Medulla oblongata (tissue), 1 donor: Measurements from ENCODE around the gene SFTPD.
A peak's percentile ranks its signal among the peaks of the same experiment; 100 is the strongest.
"Not testable (repeated sequence)": the region's sequence is repeated elsewhere in the genome, so short reads cannot be mapped to it uniquely, and the experiment has no call there.

Experiments used
- DNase-seq: peaks from one replicate; pipeline ENCODE4 v3.0.0-alpha.2; 2015; ENCODE audit errors: extremely low spot score

Gene SFTPD

DNA sequence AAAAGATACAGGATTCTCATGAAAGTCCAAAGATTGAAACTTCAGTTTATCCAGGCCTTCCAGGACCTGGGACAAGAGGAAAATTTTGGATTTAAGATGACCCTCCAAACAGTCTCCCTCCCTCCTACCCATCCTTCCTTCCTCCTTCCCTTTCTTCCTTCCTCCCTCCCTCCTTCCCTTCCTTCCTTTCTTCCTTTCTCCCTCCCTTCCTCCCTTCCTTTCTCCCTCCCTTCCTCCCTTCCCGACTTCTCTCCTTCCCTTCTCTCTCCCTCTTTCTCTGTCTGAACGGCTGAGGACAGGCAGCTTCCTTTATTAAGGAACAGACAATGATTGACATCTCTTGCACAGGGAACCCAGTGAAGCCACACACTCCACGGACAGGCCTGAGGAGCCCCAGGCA lies 23.3 kb downstream of the SFTPD start:
- DNase-seq: no peak

DNA sequence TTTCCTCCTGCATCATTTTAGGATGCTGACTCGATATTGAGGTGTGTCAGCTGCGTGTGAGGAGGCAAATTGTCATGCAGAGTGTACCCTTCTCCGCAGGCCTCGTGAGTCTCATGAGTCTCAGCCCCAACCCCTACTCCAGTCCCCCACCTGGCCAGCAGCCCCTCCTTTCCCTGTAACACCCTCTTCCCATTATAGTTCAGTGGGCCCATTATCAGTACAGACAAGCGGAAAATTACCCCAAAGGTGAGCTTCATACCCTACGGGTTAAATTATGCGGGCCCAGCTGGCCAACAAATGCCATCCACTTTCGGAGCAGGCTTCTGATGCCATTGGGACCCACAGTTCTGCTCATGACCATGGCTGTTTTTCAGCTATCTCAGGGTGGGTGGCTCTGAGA lies 25.2 kb downstream of the SFTPD start:
- DNase-seq: no peak

DNA sequence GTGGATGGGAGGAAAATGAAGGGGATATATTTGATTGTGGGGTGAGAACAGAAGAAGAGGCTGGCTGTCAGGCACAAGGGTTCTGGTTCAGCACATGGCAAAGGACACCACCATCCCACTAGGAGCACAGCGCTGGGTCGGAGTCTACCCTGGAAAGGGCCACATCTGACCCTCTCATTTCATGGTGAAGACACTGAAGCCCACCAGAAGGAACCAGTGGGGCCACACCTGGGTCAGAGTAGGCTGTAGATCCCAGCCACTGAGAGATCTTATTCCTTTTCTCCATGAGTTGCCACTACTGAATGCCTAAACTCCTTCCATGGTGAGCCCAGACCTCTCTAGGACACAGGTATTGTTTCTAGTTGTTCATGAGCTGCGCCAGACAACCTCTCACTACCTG lies 25.8 kb downstream of the SFTPD start:
- no peak for DNase-seq

DNA sequence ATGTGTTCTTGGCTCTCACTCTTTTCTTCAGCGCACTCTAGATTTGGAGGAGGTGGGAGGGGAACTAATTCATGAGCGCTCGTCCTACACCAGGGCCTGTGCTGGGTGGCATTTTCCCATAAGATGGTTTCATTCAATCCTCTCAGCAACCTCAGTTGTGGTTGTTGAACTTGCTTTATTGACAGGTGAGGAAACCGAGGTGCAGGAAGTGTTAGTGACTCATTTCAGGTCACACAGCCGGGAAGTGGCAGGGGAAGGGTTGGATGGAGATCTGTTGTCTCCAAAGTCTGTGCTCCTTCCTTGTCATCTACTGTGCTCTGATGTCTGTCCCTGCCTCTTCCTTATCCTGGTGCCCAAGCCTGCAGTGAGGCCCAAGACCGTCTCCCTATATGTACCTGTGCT lies 26.9 kb downstream of the SFTPD start:
- not testable (repeated sequence) for DNase-seq

DNA sequence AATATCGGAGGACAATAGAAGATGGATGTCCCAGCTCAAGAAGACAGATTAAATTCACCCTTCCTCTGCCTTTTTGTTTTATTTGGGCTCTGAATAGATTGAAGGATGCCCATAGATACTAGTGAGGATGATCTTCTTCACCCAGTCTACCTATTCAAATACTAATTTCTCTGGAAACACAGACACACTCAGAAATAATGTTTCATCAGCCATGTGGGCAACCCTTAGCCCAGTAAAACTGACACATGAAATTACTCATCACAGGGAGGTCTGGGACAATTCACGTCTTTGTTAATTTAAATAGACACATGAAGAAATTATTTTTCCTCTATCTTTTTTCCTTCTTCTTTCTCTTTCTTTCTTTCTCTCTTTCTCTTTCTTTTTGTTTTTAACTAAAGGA lies 33.1 kb downstream of the SFTPD start:
- not testable (repeated sequence) for DNase-seq

DNA sequence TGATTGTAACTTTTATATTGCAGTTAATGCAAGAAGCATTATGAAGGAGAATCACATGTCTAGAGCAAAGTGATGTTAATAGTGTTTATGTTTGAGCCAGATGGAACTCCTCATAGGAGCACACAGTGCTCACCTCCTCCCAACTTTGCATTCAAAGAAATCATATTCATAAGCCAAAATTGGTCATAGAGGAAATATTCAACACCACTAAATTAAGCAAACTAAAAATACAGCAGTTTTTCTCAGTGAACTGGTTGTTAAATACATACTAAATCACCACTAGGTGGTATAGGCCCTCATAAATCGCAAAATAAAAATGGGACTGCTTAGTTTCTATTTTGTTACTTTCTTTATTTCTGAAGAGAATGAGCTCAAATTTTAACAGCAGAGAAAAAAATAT lies 34.4 kb downstream of the SFTPD start:
- not testable (repeated sequence) for DNase-seq

DNA sequence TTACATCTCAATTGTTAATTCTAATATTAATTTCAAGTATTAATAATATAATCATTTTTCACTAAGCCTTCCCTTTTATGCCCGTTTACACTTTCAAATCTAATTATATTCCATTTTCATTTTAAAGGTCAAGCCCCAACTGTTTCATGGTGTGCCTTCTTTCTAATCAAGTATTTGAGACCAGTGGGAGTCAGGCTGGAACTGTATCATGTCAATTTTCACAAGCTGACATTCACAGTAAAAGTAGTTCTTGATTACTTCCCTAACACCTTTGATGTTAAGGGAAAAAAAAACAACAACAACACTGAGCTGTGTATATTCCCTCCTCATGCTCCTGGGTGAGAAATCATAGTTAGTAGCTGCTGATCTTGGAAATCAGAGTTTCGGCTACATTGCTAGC lies 38.1 kb downstream of the SFTPD start:
- DNase-seq: no peak

DNA sequence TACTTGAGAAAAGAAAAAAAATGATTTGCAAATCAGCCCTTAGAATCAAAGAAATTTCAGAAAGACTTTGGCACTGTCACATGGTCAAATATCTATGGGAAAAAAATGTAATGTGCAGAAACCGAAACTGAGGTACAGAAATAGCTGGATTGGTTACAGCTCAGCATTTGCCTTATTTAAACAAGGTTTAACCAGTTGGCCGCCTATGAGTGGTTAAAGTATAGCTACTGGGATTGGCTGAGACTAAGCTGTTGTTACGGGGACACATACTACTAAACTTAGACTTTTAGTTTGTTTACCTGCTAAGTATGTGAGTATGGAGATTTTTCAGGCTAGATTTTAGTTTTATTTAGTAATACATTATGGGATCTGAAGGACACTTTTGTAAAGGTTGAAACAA lies 38.6 kb downstream of the SFTPD start:
- DNase-seq: no peak

DNA sequence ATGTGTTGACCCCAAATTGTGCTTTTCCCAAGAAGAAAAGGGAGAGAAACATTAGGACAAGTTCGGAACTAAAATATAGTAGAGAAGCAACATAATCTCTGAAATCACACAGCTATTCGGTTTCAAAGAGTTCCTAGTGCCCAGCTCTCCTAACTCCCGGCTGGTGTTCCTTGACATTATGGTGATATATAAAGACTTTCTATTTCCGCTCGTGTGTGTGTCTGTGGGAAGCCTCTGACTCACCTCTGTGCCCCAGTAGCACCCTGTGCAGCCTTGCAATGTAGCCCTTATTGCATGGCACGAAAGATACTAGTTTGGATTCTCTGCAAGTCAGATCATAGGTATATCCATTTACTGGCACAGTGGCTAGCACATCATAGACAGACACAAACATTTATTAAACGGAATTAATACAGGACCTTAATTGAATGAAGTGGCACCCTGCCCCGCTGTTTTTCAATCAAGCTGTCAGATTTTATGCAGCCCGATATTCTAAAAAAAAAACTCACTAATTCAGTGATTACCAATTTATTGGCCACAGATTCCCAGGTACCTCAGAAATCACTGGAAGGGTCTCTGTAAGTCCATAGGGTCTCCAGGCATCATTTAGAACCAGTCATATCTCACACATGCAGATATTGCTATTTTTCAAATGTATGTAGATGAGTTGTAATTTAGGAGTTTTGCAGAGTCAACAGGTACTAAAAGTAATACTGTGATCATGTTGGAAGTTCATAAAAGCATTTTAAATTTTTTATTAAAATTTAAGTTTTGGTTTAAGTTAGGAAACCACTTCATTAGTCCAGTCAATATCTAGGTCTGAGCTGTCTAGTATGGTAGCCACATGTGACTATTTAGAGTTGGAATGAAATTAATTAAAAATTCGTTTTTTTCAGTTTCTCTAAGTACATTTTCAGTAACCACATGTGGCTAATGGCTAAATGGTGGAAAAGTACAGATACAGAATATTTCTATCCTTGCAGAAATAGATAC lies 43.3 kb downstream of the SFTPD start:
- no peak for DNase-seq

DNA sequence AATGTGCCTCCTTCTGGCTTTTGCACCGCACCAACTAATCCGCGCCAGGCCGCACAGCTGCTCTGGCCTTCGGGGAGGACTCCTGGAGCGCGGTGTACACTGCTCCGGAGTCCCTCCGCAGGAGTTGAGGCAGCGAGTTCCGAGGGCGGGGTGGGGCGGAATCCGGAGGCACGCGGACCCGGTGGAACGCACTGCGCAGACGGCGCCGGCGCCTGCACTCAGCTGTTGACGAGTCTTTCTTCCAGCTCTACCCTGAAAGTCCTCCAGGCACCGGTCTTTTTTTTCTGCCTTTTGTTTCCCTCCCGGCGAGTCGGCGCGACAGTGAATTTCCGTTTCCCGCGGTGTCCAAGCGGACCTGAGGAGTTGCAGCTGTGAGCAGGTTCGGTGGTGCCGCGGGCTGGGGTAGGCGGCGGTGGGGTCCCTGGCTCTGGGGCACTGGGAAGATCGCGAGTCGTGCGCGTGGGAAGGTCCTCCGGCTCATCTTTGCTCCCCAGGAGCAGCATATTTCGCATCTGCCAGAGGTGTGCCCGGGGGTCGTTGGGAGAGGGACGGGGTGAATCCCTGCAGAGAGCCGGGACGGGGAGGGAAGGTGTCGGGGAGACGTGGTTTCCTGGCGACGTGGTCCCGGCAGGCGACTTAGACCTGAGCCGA lies 44.1 kb downstream of the SFTPD start:
- peak; percentile 26 for DNase-seq

DNA sequence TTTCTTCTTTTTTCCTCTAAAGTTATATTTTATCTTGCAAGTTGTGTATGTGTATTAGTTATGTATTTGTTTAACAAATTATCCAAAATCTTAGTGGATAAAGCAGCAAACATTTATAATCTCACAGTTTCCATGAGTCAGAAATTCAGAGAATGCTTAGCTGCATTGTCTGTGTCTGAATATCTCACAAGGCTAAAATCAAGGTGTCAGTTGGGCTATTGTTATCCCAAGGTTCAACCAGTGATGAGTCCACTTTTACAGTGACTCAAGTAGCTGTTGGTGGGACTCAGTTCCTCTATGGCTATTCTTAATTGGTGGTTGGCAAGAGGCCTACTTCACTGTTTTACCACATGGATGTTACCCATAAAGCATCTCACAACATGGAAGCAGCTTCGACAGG lies 47.3 kb downstream of the SFTPD start:
- DNase-seq: not testable (repeated sequence)

DNA sequence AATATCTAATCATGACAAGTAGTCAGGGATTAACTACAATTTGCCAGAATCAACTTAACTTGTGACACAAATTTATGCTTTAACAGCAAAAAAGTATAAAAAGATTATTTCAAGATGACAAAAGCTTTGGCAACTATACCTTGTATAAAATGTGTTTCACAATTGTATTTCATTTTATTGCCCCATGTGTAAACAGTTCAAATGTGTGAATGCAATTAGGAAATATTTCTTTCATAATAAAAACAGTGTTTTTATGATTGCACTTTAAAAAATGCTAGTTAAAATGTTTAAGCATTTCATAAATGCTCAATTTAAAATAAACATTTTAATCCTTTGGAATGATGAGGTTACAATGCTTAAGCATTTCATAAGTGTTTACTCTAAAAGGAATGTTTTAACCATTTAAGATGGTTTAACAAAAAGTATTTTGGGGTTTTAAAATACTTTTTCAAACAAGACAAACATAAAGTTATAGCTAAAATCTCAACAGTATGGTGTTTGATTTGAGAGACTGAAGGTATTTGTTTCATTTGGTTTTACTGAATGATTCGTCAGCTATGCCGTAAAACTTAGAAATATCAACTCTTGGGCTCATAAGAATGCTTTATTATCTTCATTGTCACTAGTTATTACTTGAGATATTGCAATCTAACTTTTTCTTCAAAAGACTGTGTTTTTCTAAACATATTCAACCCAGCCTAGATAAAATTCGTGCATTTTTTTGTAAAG lies 50.1 kb downstream of the SFTPD start:
- DNase-seq: no peak

DNA sequence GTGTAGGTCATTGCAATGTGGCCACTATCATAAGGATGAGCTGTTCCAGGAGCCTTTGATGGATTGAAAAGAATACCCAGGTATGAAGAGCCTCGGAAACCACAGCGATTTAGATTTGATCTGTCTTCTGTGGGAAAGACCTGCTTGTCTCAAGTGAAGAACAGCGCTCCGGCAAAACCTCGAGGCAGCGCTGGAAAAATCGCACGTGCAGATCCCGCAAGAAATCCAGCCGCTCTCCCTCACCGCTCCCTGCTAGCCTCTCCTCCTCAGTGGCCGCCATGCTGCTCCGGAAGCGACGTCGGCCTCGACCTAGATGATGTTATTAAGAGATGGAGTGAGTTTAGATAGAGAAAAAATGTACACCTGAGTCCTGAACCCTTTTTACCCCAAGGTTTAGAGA lies 56.0 kb downstream of the SFTPD start:
- not testable (repeated sequence) for DNase-seq

DNA sequence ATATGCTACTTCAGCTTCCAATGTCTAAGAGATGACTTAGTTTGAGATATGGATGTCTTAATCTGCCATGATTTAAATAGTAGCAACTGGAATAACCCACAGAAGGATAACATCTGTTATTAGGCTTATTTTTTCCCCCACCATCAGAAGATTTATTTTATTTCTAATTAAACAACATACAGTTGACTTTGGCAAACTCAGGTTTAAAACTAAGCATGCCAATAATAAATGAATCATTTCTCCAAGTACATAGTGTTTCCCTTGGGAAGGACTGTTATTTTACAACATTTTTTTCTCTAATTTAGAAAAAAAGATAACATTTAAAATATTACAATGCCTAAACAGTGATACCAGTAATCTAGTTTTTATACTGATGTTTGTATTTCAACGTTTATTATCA lies 58.4 kb downstream of the SFTPD start:
- DNase-seq: no peak

DNA sequence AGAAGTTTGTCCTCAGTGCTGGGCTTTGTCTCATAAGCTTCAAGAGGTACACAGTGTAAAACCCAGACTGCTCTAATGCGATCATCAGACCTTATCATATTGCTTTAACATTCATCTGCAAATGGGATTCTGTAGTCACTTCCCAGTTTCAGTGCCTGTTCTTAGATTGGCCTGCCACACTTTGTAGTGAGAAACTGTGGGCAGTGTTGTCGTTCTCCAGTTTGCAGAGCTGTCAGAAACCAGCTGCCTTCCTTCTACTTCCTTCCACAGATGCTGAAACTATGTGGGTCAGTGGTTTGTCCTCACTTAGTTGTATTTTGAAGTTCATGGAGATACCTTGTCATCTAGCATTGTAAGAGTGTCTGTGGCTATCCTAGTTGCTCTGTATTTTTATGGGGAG lies 59.9 kb downstream of the SFTPD start:
- DNase-seq: peak; percentile 43
